Brain microvascular endothelial cell (primary cell): ENCODE measurements around the gene COX8A.

Source experiments
- DNase-seq: peaks from one replicate; pipeline ENCODE4 v3.0.0-alpha.2; 2020
- H3K27ac ChIP-seq: fragments of 250-450 bp; sonication (Bioruptor Pico); 2 replicates; pipeline ENCODE4 v1.5.1; 2020; ENCODE audit warnings: mild to moderate bottlenecking, moderate library complexity
- H3K27me3 ChIP-seq: fragments of 250-450 bp; sonication (Bioruptor Pico); replicated peaks from 2 replicates; pipeline ENCODE4 v1.5.1; 2020; ENCODE audit warnings: mild to moderate bottlenecking
- H3K36me3 ChIP-seq: fragments of 250-450 bp; sonication (Bioruptor Pico); replicated peaks from 2 replicates; pipeline ENCODE4 v1.5.1; 2020; ENCODE audit warnings: mild to moderate bottlenecking
- H3K4me3 ChIP-seq: 2 replicates; pipeline ENCODE4 v1.5.1; 2011; ENCODE audit warnings: low read depth, mild to moderate bottlenecking, control low read depth, low read length, moderate library complexity
- in situ Hi-C: cut with HindIII; loops from 2 replicates; pipeline ENCODE4 v1.10.0; 2017; ENCODE audit warnings: low sequenced_read_pairs, low pct_ligation_motif_present
- TF ChIP-seq, protein P1 (sequence below): IDR thresholded peaks from 2 replicates; pipeline ENCODE4 v1.5.1; 2011; ENCODE audit warnings: low read depth, mild to moderate bottlenecking, moderate library complexity, low read length, control low read depth, inconsistent platforms; ENCODE audit errors: missing control alignments

Gene COX8A, protein sequence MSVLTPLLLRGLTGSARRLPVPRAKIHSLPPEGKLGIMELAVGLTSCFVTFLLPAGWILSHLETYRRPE

DNA sequence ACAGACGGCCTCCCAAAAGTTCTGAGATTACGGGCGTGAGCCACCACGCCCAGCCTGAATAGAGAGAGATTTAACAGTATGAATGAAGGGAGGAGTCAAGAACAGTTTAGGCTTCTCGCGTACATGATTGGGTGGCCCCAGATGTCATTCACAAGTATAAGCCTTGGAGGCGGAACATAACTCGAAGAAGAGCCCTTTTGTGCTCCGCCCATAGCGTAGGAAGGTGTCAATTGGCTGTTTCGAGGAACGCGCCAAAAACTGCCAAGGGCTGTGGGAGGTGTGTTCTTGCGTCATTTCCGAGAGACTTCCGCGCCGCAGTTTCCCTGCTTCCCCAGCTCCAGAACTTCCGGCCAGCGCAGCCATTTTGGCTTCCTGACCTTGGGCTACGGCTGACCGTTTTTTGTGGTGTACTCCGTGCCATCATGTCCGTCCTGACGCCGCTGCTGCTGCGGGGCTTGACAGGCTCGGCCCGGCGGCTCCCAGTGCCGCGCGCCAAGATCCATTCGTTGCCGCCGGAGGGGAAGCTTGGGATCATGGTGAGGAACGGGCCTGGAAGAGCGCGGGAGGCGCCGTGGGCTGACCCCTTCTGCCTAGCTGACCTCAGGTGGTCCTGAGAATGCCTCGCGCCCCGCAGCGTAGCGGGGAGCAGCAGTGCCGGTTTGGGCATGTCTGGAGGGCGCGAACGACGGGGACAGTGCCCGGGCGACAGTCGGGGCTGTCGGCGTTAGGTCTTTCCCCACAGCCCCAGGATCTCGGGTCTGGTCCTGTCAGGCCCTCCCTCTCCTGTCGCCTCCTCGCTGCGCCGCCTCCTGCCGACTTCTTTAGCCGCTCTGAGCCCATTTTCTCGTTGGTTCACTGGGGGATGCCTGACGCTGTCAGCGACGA is at the start of gene COX8A:
Gene COX8A (plus strand): TSS at position 362 of the 885 bp plus-strand sequence. CDS start 61 bp downstream, at position 423.
- H3K27me3 ChIP-seq = no peaks in the 10 kb centered on the region
- H3K4me3 ChIP-seq = peak within 1 kb of the TSS; percentile 98
- DNase-seq = peak; percentile 100
- TF ChIP-seq, protein P1, sequence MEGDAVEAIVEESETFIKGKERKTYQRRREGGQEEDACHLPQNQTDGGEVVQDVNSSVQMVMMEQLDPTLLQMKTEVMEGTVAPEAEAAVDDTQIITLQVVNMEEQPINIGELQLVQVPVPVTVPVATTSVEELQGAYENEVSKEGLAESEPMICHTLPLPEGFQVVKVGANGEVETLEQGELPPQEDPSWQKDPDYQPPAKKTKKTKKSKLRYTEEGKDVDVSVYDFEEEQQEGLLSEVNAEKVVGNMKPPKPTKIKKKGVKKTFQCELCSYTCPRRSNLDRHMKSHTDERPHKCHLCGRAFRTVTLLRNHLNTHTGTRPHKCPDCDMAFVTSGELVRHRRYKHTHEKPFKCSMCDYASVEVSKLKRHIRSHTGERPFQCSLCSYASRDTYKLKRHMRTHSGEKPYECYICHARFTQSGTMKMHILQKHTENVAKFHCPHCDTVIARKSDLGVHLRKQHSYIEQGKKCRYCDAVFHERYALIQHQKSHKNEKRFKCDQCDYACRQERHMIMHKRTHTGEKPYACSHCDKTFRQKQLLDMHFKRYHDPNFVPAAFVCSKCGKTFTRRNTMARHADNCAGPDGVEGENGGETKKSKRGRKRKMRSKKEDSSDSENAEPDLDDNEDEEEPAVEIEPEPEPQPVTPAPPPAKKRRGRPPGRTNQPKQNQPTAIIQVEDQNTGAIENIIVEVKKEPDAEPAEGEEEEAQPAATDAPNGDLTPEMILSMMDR = peak; percentile 41
- H3K27ac ChIP-seq = peak within 1 kb of the TSS; percentile 78
- H3K36me3 ChIP-seq = peaks cover 5% of the 10 kb centered on the region
- in situ Hi-C loops = no loop called here

DNA sequence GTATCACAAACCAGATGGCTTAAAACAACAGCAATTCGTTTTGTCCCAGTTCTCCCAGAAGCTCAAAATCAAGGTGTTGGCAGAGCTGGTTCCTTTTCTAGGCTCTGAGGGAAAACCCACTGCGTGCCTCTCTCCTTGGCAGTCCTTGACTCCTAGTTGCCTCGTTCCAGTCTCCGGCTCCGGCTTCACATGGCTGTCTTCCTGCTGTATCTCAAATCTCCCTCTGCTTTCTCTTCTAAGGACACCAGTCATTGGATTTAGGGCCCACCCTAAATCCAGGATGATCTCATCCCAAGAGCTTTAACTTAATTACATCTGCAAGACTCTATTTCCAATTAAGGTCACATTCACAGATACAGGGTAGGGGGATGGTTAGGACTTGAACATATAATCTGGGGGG is 44.8 kb upstream of the COX8A start:
- in situ Hi-C loops = no loop called here

DNA sequence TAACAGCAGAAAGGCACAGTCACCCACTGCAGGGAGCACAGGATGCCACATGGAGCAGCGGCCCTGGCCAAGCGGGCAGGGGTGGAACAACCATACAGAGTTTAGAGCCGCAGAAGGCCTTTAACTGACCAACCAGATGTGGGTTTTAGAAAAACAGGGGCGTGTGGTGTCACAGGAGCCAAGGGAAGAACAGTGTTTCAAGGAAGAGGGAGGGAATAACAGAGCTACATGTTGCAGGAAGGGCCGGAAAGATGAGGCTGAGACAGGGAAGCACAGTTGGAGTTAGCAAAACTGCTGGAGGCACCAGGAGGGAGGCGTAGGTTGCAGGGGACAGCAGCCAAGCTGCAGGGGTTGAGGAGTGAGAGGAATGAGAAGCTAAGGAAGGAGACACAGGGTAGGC is 43.4 kb upstream of the COX8A start:
- Histone ChIP-seq H3K36me3 (no peaks in the 10 kb centered on the region), H3K27ac (no peak overlapping the region), H3K27me3 (no peaks in the 10 kb centered on the region), H3K4me3 (no peak overlapping the region)
- in situ Hi-C loops = no loop called here
- TF ChIP-seq, protein P1 = no peak
- no peak for DNase-seq

More for the DNA sequence above, 44.8 kb upstream of the COX8A start:
- TF ChIP-seq, protein P1 = no peak
- H3K27me3 ChIP-seq = no peaks in the 10 kb centered on the region
- H3K27ac ChIP-seq = no peak overlapping the region
- H3K4me3 ChIP-seq = no peak overlapping the region
- H3K36me3 ChIP-seq = no peaks in the 10 kb centered on the region
- no peak for DNase-seq

DNA sequence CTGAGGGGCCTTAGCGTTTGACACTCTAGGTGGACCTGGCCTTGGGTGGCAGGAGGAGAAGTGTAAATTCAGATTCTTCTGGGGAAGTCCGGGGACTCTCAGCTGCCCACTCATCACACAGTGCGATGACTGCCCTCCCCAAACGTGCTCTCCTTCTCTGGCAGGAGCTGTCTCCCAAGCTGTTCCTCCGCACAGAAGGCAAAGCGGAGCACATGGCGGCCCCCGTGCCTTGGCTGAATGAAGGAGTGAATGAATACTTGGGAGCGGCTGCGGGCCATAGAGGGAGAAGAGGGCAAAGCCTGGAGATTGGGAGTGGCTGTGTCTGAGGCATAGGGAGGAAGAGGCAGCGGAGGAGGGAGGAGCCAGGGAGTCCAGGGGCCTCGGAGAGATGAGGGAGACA is 42.5 kb upstream of the COX8A start:
- Histone ChIP-seq H3K27ac (no peak overlapping the region), H3K27me3 (no peaks in the 10 kb centered on the region), H3K4me3 (no peak overlapping the region), H3K36me3 (no peaks in the 10 kb centered on the region)
- DNase-seq = no peak
- in situ Hi-C loops = no loop called here
- TF ChIP-seq, protein P1 = no peak

DNA sequence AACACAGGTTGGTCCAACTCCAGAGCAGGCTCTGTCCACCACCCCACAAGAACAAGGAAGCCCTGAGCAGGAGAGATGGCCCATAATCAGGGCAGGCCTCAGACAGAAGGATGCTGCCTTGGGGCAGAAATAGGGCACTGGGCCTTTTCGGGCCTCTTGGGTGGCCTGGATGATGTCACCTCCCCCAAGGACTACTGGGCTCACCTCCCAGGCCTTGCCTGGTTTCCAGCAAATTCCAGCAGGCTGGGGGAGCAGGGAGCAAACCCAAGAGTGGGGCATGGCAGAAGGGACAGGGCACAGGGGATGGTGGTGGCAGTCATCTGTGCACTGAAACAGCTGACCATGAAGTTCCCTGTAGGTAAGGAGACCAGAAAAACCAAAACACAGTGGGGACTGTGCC is 41.0 kb upstream of the COX8A start:
- DNase-seq = no peak
- H3K4me3 ChIP-seq = no peak overlapping the region
- no peaks in the 10 kb centered on the region for H3K36me3 ChIP-seq
- in situ Hi-C loops = no loop called here
- TF ChIP-seq, protein P1 = no peak
- H3K27ac ChIP-seq = no peak overlapping the region
- no peaks in the 10 kb centered on the region for H3K27me3 ChIP-seq
